GM12878 (cell line): ENCODE data around the gene DNAJB14. TPM values are rescaled to one million over a fixed set of nuclear protein-coding genes. Genes with fewer than 3 reads are reported as not detected.
A peak's percentile ranks its signal among the peaks of the same experiment; 100 is the strongest.

ENCODE experiments used
- ATF2 ChIP-seq: IDR thresholded peaks from 2 replicates; pipeline ENCODE4 v1.6.1; 2012; ENCODE audit warnings: low read length, inconsistent platforms
- BACH1 ChIP-seq: fragments of 450-650 bp; IDR thresholded peaks from 2 replicates; pipeline ENCODE4 v1.6.1; 2017; ENCODE audit warnings: mild to moderate bottlenecking, borderline replicate concordance
- HDAC6 ChIP-seq: fragments of 200-600 bp; sonication (generic); IDR thresholded peaks from one replicate; pipeline ENCODE4 v1.8.0; 2017; ENCODE audit warnings: antibody characterized with exemption; ENCODE audit not compliant: unreplicated experiment
- MTA3 ChIP-seq: IDR thresholded peaks from 2 replicates; pipeline ENCODE4 v1.6.1; 2012; ENCODE audit warnings: low read length, inconsistent platforms, borderline replicate concordance
- ZBTB40 ChIP-seq: fragments of 450-650 bp; IDR thresholded peaks from 2 replicates; pipeline ENCODE4 v1.6.1; 2016; ENCODE audit warnings: mild to moderate bottlenecking, moderate library complexity, borderline replicate concordance
- polyA plus RNA-seq, 11 experiments: library from polyadenylated mRNA; depleted of rRNA in 4 of 11; unstranded in 6 of 11; stranded (reverse) in 5 of 11; fragments of >200 nt; fragmentation: Nextera tagmentation in 4 of 11; fragmentation: Illumina TruSeq in 1 of 11; extraction: Ambion mirVana in 4 of 11; extraction: Trizol in 1 of 11; gene quantifications; 1 replicate in 1 of 11; 2 replicates in 10 of 11; pipeline versions ENCODE4 v1.2.1 to v1.2.3, GENCODE V29; 2011 to 2016; ENCODE audit warnings: inconsistent platforms in 2 of 11, missing spikeins in 2 of 11, low read depth in 1 of 11
- total RNA-seq, 4 experiments: library from RNA; depleted of rRNA in 3 of 4; stranded (reverse); fragments of >200 nt in 3 of 4; fragmentation: Illumina TruSeq in 1 of 4; extraction: Trizol in 1 of 4; gene quantifications; 2 replicates each; pipeline versions ENCODE4 v1.2.1 to v1.2.3, GENCODE V29; 2013 to 2021

The DNAJB14 gene
- total and polyA plus RNA-seq, 10 of the 15 experiments (the other 5 are each of a cell fraction or from before 2014, with no cell fraction given), result 9.5 to 49.2 (median 27.8) TPM

DNA sequence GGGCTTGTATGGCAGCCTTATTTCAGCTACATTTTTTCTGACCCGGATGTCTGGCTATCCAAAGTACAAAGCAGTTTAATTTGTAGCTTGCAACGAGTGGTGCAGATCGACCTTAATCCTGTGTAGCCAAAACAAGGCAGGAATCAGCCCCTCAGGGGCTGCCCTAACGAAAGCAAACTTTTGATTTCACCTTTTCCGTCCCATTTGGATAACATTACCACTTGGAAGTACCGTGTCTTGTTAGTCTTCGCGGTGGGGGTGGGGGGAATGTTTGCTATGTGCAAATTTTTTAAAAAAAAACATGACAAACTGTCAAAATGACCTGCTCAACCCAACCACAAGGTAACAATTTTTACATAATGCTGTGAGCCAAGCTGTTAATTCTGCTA lies 766 bp upstream of the DNAJB14 start (continued):
- 0 out of 2 replicates have a peak, but pooled peaks have one; percentile 4 for TF ChIP-seq ZBTB40
- 0 out of 2 replicates have a peak, but pooled peaks have one; percentile 27 for TF ChIP-seq ATF2
- peak; percentile 8 for TF ChIP-seq HDAC6
- TF ChIP-seq BACH1, result no peak
- 0 out of 2 replicates have a peak, but pooled peaks have one; percentile 27 for TF ChIP-seq MTA3
